Measurements from ENCODE around the gene ZMYM3.

The ZMYM3 gene

GRCh38 chrX:71225676-71226075 is 28.3 kb downstream of the ZMYM3 start:
- Histone ChIP-seq H4K20me1 (ENCODE audit: control insufficient read depth, insufficient read depth, low read depth, low read length) (no peaks in the 10 kb centered on the region), H3K27me3 (ENCODE audit: control insufficient read depth, low read length) (no peaks in the 10 kb centered on the region), H3K4me1 (ENCODE audit: control insufficient read depth, low read length) (no peaks in the 10 kb centered on the region), H3K9me2 (replicated peaks; ENCODE audit: control insufficient read depth, low read length) (no peaks in the 10 kb centered on the region), H3K4me3 (ENCODE audit: low read length) (no peak overlapping the region), H3K9me3 (ENCODE audit: control insufficient read depth, insufficient read depth, low read length) (no peaks in the 10 kb centered on the region), H3K4me2 (ENCODE audit: low read length) (no peak overlapping the region), H3F3A (ENCODE audit: control insufficient read depth, insufficient read depth) (no peaks in the 10 kb centered on the region), H3K79me2 (ENCODE audit: control insufficient read depth, low read length) (no peaks in the 10 kb centered on the region), H3K36me3 (ENCODE audit: control insufficient read depth, low read length) (no peaks in the 10 kb centered on the region), H3K27ac (ENCODE audit: low read depth, low read length) (no peak overlapping the region)
- no peak for TF ChIP-seq EZH2phosphoT487 (IDR thresholded peaks at IDR 0.05; ENCODE audit: borderline replicate concordance, low read length)
- TF ChIP-seq CTCF (IDR thresholded peaks at IDR 0.05; ENCODE audit: low read depth, low read length, poor library complexity, severe bottlenecking): no peak

GRCh38 chrX:71225009-71225408 is 28.9 kb downstream of the ZMYM3 start:
- Histone ChIP-seq H3K9me2 (replicated peaks; ENCODE audit: control insufficient read depth, low read length) (no peaks in the 10 kb centered on the region), H3K36me3 (ENCODE audit: control insufficient read depth, low read length) (no peaks in the 10 kb centered on the region), H3F3A (ENCODE audit: control insufficient read depth, insufficient read depth) (no peaks in the 10 kb centered on the region), H3K4me2 (ENCODE audit: low read length) (no peak overlapping the region), H3K27ac (ENCODE audit: low read depth, low read length) (no peak overlapping the region), H3K79me2 (ENCODE audit: control insufficient read depth, low read length) (no peaks in the 10 kb centered on the region), H4K20me1 (ENCODE audit: control insufficient read depth, insufficient read depth, low read depth, low read length) (no peaks in the 10 kb centered on the region), H3K4me1 (ENCODE audit: control insufficient read depth, low read length) (no peaks in the 10 kb centered on the region), H3K27me3 (ENCODE audit: control insufficient read depth, low read length) (no peaks in the 10 kb centered on the region), H3K4me3 (ENCODE audit: low read length) (no peak overlapping the region), H3K9me3 (ENCODE audit: control insufficient read depth, insufficient read depth, low read length) (no peaks in the 10 kb centered on the region)
- TF ChIP-seq CTCF (IDR thresholded peaks at IDR 0.05; ENCODE audit: low read depth, low read length, poor library complexity, severe bottlenecking) (no peak), EZH2phosphoT487 (IDR thresholded peaks at IDR 0.05; ENCODE audit: borderline replicate concordance, low read length) (no peak)

- Histone ChIP-seq H3K4me1 (ENCODE audit: control insufficient read depth, low read length) (no peaks in the 10 kb centered on the region), H3K4me3 (ENCODE audit: low read length) (no peak overlapping the region), H3K9me2 (replicated peaks; ENCODE audit: control insufficient read depth, low read length) (no peaks in the 10 kb centered on the region), H3K79me2 (ENCODE audit: control insufficient read depth, low read length) (no peaks in the 10 kb centered on the region), H3K27me3 (ENCODE audit: control insufficient read depth, low read length) (no peaks in the 10 kb centered on the region), H3F3A (ENCODE audit: control insufficient read depth, insufficient read depth) (no peaks in the 10 kb centered on the region), H3K36me3 (ENCODE audit: control insufficient read depth, low read length) (no peaks in the 10 kb centered on the region), H3K9me3 (ENCODE audit: control insufficient read depth, insufficient read depth, low read length) (no peaks in the 10 kb centered on the region), H3K27ac (ENCODE audit: low read depth, low read length) (no peak overlapping the region), H4K20me1 (ENCODE audit: control insufficient read depth, insufficient read depth, low read depth, low read length) (no peaks in the 10 kb centered on the region), H3K4me2 (ENCODE audit: low read length) (no peak overlapping the region)
- TF ChIP-seq CTCF (IDR thresholded peaks at IDR 0.05; ENCODE audit: low read depth, low read length, poor library complexity, severe bottlenecking): no peak
- no peak for TF ChIP-seq EZH2phosphoT487 (IDR thresholded peaks at IDR 0.05; ENCODE audit: borderline replicate concordance, low read length)
These were observed 29.7 kb downstream of the ZMYM3 start for GRCh38 chrX:71224098-71224708.
